ENCODE data around the gene ALPK1. TPM values are rescaled to one million over a fixed set of nuclear protein-coding genes. Genes with fewer than 3 reads are reported as not detected.

The ALPK1 gene
- total and polyA plus RNA-seq, 2 donors (not counting 1 experiment from before 2014, with no cell fraction given): 5.5 to 27.2 TPM

DNA sequence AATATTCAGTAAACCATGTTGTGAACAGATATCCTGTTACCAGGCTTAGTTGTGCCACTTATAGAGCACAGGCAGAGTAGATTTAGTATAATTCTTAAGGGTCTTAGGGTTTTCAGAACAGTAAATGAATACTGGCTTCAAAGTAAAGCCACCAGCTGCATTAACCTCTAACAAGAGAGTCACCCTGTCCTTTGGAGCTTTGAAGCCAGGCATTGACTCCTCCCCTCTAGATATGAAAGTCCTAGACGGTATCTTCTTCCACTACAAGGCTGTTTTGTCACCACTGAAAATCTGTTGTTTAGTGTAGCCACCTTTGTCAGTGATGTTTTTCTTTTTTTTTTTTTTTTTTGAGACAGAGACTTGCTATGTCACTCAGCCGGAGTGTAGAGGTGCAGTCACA, 77.7 kb downstream of the ALPK1 start:
- H3K4me3 Mint-ChIP-seq: no peak overlapping the region
- H3K9me3 Mint-ChIP-seq (ENCODE audit: insufficient read depth): no peaks in the 10 kb centered on the region
- no peak overlapping the region for H3K4me2 ChIP-seq (replicated peaks; ENCODE audit: low read depth, low read length, poor library complexity, severe bottlenecking)
- WGBS (ENCODE audit: insufficient coverage): no CpG with 5 or more reads among the region's 2 CpGs
- ATAC-seq (ENCODE audit: low read depth) (no peak), DNase-seq (no peak)
- H3K9me3 ChIP-seq (ENCODE audit: control extremely low read depth in 1 of 3, control insufficient read depth in 2 of 3, insufficient read depth in 1 of 3, low read length in 2 of 3): no peaks in the 10 kb centered on the region
- peaks cover 0 to under 1% of the 10 kb centered on the region in 2 experiments for H3K36me3 ChIP-seq (replicated peaks in 1 of 2; ENCODE audit: control extremely low read depth in 1 of 2, control insufficient read depth in 1 of 2, extremely low read depth in 1 of 2, insufficient read depth in 2 of 2, low read length in 1 of 2)
- H3K79me2 ChIP-seq (ENCODE audit: control insufficient read depth, insufficient read depth, low read length): no peaks in the 10 kb centered on the region
- ChIA-PET CTCF (interaction anchor here (0.7 kb wide), 1 partner anchor 47 kb away, joined by 6 read pairs; no protein-coding TSS in a partner anchor), POLR2A (no interaction called here)
- H3K4me1 Mint-ChIP-seq: peaks cover 29% of the 10 kb centered on the region
- no peaks in the 10 kb centered on the region for H4K20me1 ChIP-seq (ENCODE audit: control insufficient read depth, insufficient read depth, low read length, poor library complexity, severe bottlenecking)
- H3K27me3 ChIP-seq (replicated peaks in 1 of 4; ENCODE audit: control extremely low read depth in 1 of 4, control insufficient read depth in 3 of 4, insufficient read depth in 4 of 4, low read length in 3 of 4): no peaks in the 10 kb centered on the region
- H3K4me3 ChIP-seq (ENCODE audit: control extremely low read depth in 1 of 5, extremely low read depth in 1 of 5, insufficient read depth in 1 of 5, low read depth in 2 of 5, low read length in 4 of 5): no peak overlapping the region
- peaks cover 9 to 20% of the 10 kb centered on the region in 2 donors for H3K4me1 ChIP-seq (ENCODE audit: control insufficient read depth in 2 of 2, insufficient read depth in 2 of 2, low read length in 2 of 2)
- no peak overlapping the region for H3K27ac Mint-ChIP-seq
- no peak overlapping the region for H2AFZ ChIP-seq (ENCODE audit: insufficient read depth, low read depth, low read length, poor library complexity, severe bottlenecking)
- H3K9ac ChIP-seq (ENCODE audit: low read length): no peak overlapping the region
- intact Hi-C loops (cut with micrococcal nuclease): no loop called here
- no peaks in the 10 kb centered on the region for H3K27me3 Mint-ChIP-seq
- H3K27ac ChIP-seq (ENCODE audit: low read length in 2 of 2): no peak overlapping the region
- no peak for TF ChIP-seq EZH2 (IDR thresholded peaks at IDR 0.05; ENCODE audit: borderline replicate concordance, insufficient read depth, low read depth, low read length, poor library complexity, severe bottlenecking)
- TF ChIP-seq, protein P1, sequence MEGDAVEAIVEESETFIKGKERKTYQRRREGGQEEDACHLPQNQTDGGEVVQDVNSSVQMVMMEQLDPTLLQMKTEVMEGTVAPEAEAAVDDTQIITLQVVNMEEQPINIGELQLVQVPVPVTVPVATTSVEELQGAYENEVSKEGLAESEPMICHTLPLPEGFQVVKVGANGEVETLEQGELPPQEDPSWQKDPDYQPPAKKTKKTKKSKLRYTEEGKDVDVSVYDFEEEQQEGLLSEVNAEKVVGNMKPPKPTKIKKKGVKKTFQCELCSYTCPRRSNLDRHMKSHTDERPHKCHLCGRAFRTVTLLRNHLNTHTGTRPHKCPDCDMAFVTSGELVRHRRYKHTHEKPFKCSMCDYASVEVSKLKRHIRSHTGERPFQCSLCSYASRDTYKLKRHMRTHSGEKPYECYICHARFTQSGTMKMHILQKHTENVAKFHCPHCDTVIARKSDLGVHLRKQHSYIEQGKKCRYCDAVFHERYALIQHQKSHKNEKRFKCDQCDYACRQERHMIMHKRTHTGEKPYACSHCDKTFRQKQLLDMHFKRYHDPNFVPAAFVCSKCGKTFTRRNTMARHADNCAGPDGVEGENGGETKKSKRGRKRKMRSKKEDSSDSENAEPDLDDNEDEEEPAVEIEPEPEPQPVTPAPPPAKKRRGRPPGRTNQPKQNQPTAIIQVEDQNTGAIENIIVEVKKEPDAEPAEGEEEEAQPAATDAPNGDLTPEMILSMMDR (IDR thresholded peaks at IDR 0.05): no peak

DNA sequence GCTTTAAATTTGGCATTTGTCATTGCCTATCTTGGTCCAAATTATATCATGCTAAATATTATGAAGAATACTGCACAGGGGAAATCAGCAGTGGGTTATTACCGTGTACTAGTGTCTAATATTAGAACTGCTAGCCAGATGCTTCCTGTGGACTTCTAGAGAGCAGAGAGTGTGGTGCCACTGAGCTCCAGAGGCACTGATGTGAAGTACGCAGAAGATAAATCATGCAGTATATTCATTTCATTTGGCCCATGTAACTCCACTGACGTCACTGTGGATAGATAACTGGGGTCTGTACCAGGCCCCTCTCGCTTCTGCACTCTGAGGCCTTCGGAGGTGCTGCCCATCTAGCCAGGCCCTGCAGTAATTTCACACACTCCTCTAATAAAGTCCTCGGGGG, 80.0 kb downstream of the ALPK1 start:
- intact Hi-C loops (cut with micrococcal nuclease): no loop called here
- no peak for TF ChIP-seq EZH2 (IDR thresholded peaks at IDR 0.05; ENCODE audit: borderline replicate concordance, insufficient read depth, low read depth, low read length, poor library complexity, severe bottlenecking)
- TF ChIP-seq, protein P1 (IDR thresholded peaks at IDR 0.05): no peak
- peak overlapping the region in 1 of 2 donors; percentile 35 for H3K27ac ChIP-seq (ENCODE audit: low read length in 2 of 2)
- no peaks in the 10 kb centered on the region for H3K79me2 ChIP-seq (ENCODE audit: control insufficient read depth, insufficient read depth, low read length)
- H3K9me3 ChIP-seq (ENCODE audit: control extremely low read depth in 1 of 3, control insufficient read depth in 2 of 3, insufficient read depth in 1 of 3, low read length in 2 of 3): no peaks in the 10 kb centered on the region
- ATAC-seq (ENCODE audit: low read depth): peak; percentile 47
- 52% methylated on average over 5 of the region's 6 CpGs for WGBS (ENCODE audit: insufficient coverage)
- no peak overlapping the region for H3K4me3 ChIP-seq (ENCODE audit: control extremely low read depth in 1 of 5, extremely low read depth in 1 of 5, insufficient read depth in 1 of 5, low read depth in 2 of 5, low read length in 4 of 5)
- CTCF ChIA-PET: no interaction called here
- H3K4me2 ChIP-seq (replicated peaks; ENCODE audit: low read depth, low read length, poor library complexity, severe bottlenecking): peak overlapping the region; percentile 54
- H3K27me3 ChIP-seq (replicated peaks in 1 of 4; ENCODE audit: control extremely low read depth in 1 of 4, control insufficient read depth in 3 of 4, insufficient read depth in 4 of 4, low read length in 3 of 4): no peaks in the 10 kb centered on the region
- no peaks in the 10 kb centered on the region for H4K20me1 ChIP-seq (ENCODE audit: control insufficient read depth, insufficient read depth, low read length, poor library complexity, severe bottlenecking)
- H2AFZ ChIP-seq (ENCODE audit: insufficient read depth, low read depth, low read length, poor library complexity, severe bottlenecking): peak overlapping the region; percentile 12
- H3K9ac ChIP-seq (ENCODE audit: low read length): peak overlapping the region; percentile 22
- Mint-ChIP-seq H3K4me3 (peak overlapping the region; percentile 27), H3K9me3 (ENCODE audit: insufficient read depth) (no peaks in the 10 kb centered on the region), H3K27me3 (no peaks in the 10 kb centered on the region), H3K4me1 (peaks cover 29% of the 10 kb centered on the region), H3K27ac (no peak overlapping the region)
- peaks cover 9 to 20% of the 10 kb centered on the region in 2 donors for H3K4me1 ChIP-seq (ENCODE audit: control insufficient read depth in 2 of 2, insufficient read depth in 2 of 2, low read length in 2 of 2)
- peak; percentile 15 for DNase-seq
- peaks cover 0 to 4% of the 10 kb centered on the region in 2 experiments for H3K36me3 ChIP-seq (replicated peaks in 1 of 2; ENCODE audit: control extremely low read depth in 1 of 2, control insufficient read depth in 1 of 2, extremely low read depth in 1 of 2, insufficient read depth in 2 of 2, low read length in 1 of 2)
- POLR2A ChIA-PET: no interaction called here
